Spleen (tissue), 7 donors: ENCODE measurements around the gene QPCTL.

Experiments
- CTCF ChIP-seq, 11 experiments: fragments of 200-600 bp in 7 of 11; fragments of 450-650 bp in 4 of 11; sonication (generic) in 4 of 11; IDR thresholded peaks in 8 of 11; conservative IDR thresholded peaks in 3 of 11; 1 replicate in 7 of 11; 2 replicates in 4 of 11; pipeline versions ENCODE4 v1.4.0 to v1.8.0; 2016 to 2021; ENCODE audit warnings: antibody characterized with exemption in 11 of 11, inconsistent platforms in 4 of 11, mild to moderate bottlenecking in 1 of 11
- POLR2AphosphoS5 ChIP-seq, 3 donors: sonication (generic); formaldehyde crosslinking; IDR thresholded peaks; one replicate each; pipeline ENCODE4 v1.5.1; 2017; ENCODE audit warnings: antibody characterized with exemption in 3 of 3
- donor health status: DM: no; HTN: no; CAD: no; lungs with moderate emphysema.
- donor health status: DM: no; HTN: no; CAD: no.
- donor health status: DM: no; HTN: no; CAD: no.

GRCh38 chr19:45691516-45692186, 815 bp upstream of the QPCTL start, which contains the start of gene SNRPD2:
- TF ChIP-seq CTCF (IDR thresholded peaks at IDR 0.05 in 8 of 11, conservative IDR thresholded peaks at IDR 0.05 in 3 of 11) (peak in 1 of 11 experiments; percentile 13), POLR2AphosphoS5 (IDR thresholded peaks at IDR 0.05) (peak; percentile 87 to 97 (median 94))
